Stimulated activated CD4-positive, alpha-beta T cell treated with anti-CD3 and anti-CD28 coated beads, Interleukin-4, amount 100 ng/mL, for 1 hour (primary cell): ENCODE measurements around the gene ELAVL3.
A peak's percentile ranks its signal among the peaks of the same experiment; 100 is the strongest.

Source experiments
- DNase-seq: peaks from one replicate; pipeline ENCODE4 v3.0.0-alpha.2; 2020

Gene ELAVL3

GRCh38 chr19:11480715-11481533 is at the start of gene ELAVL3:
Gene ELAVL3 (minus strand): TSS chr19:11481046. CDS start chr19:11480608, 438 bp downstream.
- DNase-seq: no peak

GRCh38 chr19:11530432-11530831 is 49.6 kb upstream of the ELAVL3 start:
- peak; percentile 46 for DNase-seq

GRCh38 chr19:11528551-11529341 is 47.9 kb upstream of the ELAVL3 start, which contains the start of gene ECSIT:
Gene ECSIT (minus strand): TSS chr19:11529134. CDS start chr19:11519170, 9,964 bp downstream.
- peak; percentile 92 for DNase-seq

GRCh38 chr19:11519138-11519537 is 38.3 kb upstream of the ELAVL3 start:
- no peak for DNase-seq

- DNase-seq: no peak
Measured at GRCh38 chr19:11513946-11514345, 33.1 kb upstream of the ELAVL3 start.

GRCh38 chr19:11510444-11510843 is 29.6 kb upstream of the ELAVL3 start:
- DNase-seq: no peak

- no peak for DNase-seq
Measured at GRCh38 chr19:11507370-11508078, 26.7 kb upstream of the ELAVL3 start.

GRCh38 chr19:11506967-11507366 is 26.1 kb upstream of the ELAVL3 start:
- DNase-seq: no peak

GRCh38 chr19:11506101-11506555 is 25.3 kb upstream of the ELAVL3 start:
- no peak for DNase-seq

GRCh38 chr19:11505504-11506100 is 24.8 kb upstream of the ELAVL3 start, which contains the start of gene ZNF653:
Gene ZNF653 (minus strand): TSS chr19:11505839. CDS start chr19:11505786, 53 bp downstream.
- peak; percentile 91 for DNase-seq

- DNase-seq: peak; percentile 97
Measured at GRCh38 chr19:11505032-11505503, 24.2 kb upstream of the ELAVL3 start.

GRCh38 chr19:11504502-11505031 is 23.7 kb upstream of the ELAVL3 start:
- no peak for DNase-seq

- DNase-seq: no peak
Measured at GRCh38 chr19:11499890-11500420, 19.1 kb upstream of the ELAVL3 start.

- no peak for DNase-seq
Measured at GRCh38 chr19:11499220-11499726, 18.4 kb upstream of the ELAVL3 start.

GRCh38 chr19:11496391-11497163 is 15.7 kb upstream of the ELAVL3 start:
- DNase-seq: peak; percentile 71

GRCh38 chr19:11495885-11496284 is 15.0 kb upstream of the ELAVL3 start:
- DNase-seq: no peak

- DNase-seq: no peak
Measured at GRCh38 chr19:11495481-11495880, 14.6 kb upstream of the ELAVL3 start.

- DNase-seq: no peak
Measured at GRCh38 chr19:11494634-11495285, 13.9 kb upstream of the ELAVL3 start.

- DNase-seq: no peak
Measured at GRCh38 chr19:11489378-11489777, 8.5 kb upstream of the ELAVL3 start.
